Panc1 (cell line): ENCODE results near the gene MEGF8. TPM values are rescaled to one million over a fixed set of nuclear protein-coding genes. Genes with fewer than 3 reads are reported as not detected.

ENCODE experiments used
- ATAC-seq: fragments of 200-7000 bp; cut with Tn5 transposase; 2 replicates; pipeline ENCODE4 v1.9.1; 2020; ENCODE audit warnings: mild to moderate bottlenecking, moderate library complexity
- BruUV-seq: library from RNA; stranded (reverse); fragments of 400-500 nt; replicated peaks from 2 replicates; lab custom pipeline; 2021; lab: Mats Ljungman, UMichigan
- CTCF ChIA-PET: fragments of 300-600 bp; sonication (Branson Sonifier 250); formaldehyde crosslinking; loops from one replicate; lab custom pipeline; 2022; ENCODE audit warnings: antibody characterized with exemption; lab: Charles Lee
- POLR2A ChIA-PET: fragments of 300-600 bp; sonication (Branson Sonifier 250); formaldehyde crosslinking; loops from one replicate; lab custom pipeline; 2022; ENCODE audit warnings: antibody characterized with exemption; lab: Charles Lee
- DNase-seq: peaks from one replicate; pipeline ENCODE4 v3.0.0-alpha.2; 2010; ENCODE audit warnings: low read depth, low spot score
- H3K27ac ChIP-seq: 2 replicates; pipeline ENCODE4 v1.5.1; 2011; ENCODE audit warnings: mild to moderate bottlenecking, low read length, inconsistent platforms
- H3K27me3 ChIP-seq: fragments of 200-500 bp; sonication (Bioruptor generic); 2 replicates; pipeline ENCODE4 v1.6.0; 2014; ENCODE audit warnings: low read length, inconsistent platforms; ENCODE audit not compliant: control insufficient read depth, insufficient read depth
- H3K36me3 ChIP-seq: fragments of 200-500 bp; sonication (Bioruptor generic); 2 replicates; pipeline ENCODE4 v1.5.1; 2014; ENCODE audit warnings: inconsistent platforms, mild to moderate bottlenecking, low read length, moderate library complexity; ENCODE audit not compliant: control insufficient read depth, insufficient read depth
- H3K4me1 ChIP-seq: 2 replicates; pipeline ENCODE4 v1.5.1; 2011; ENCODE audit warnings: inconsistent platforms, mild to moderate bottlenecking, low read length, moderate library complexity; ENCODE audit not compliant: control insufficient read depth, insufficient read depth
- H3K4me3 ChIP-seq, 2 experiments: 2 replicates each; pipeline ENCODE4 v1.5.1; 2011 to 2012; ENCODE audit warnings: low read depth in 2 of 2, low read length in 2 of 2, mild to moderate bottlenecking in 2 of 2, inconsistent platforms in 1 of 2, moderate library complexity in 1 of 2
- H3K9me3 ChIP-seq: fragments of 200-500 bp; sonication (Bioruptor generic); 2 replicates; pipeline ENCODE4 v1.5.1; 2014; ENCODE audit warnings: low read depth, mild to moderate bottlenecking, inconsistent platforms, low read length, moderate library complexity; ENCODE audit not compliant: control insufficient read depth, insufficient read depth
- POLR2AphosphoS5 ChIP-seq: IDR thresholded peaks from 2 replicates; pipeline ENCODE4 v1.6.1; 2012; ENCODE audit warnings: mild to moderate bottlenecking, low read depth, low read length, moderate library complexity
- SIN3A ChIP-seq: IDR thresholded peaks from 2 replicates; pipeline ENCODE4 v1.6.1; 2012; ENCODE audit warnings: low read depth, mild to moderate bottlenecking, low read length, moderate library complexity, borderline replicate concordance; ENCODE audit not compliant: insufficient read depth
- TCF7L2 ChIP-seq: IDR thresholded peaks from 2 replicates; pipeline ENCODE4 v1.6.1; 2011; ENCODE audit warnings: mild to moderate bottlenecking, low read depth, low read length, inconsistent platforms
- in situ Hi-C: cut with HindIII; loops from 2 replicates; pipeline ENCODE4 v1.10.0; 2016; ENCODE audit warnings: low sequenced_read_pairs, low pct_unique_long_range_greater_than_20kb
- intact Hi-C: fragments of 100-400 bp; cut with micrococcal nuclease; formaldehyde crosslinking; loops from one replicate; pipeline ENCODE4 v1.10.0; 2022; ENCODE audit not compliant: unreplicated experiment
- total RNA-seq: library from RNA; stranded (reverse); gene quantifications from one replicate; pipeline ENCODE4 v1.2.1, GENCODE V29; 2021; ENCODE audit not compliant: unreplicated experiment
- TF ChIP-seq, protein P1 (sequence below): fragments of 450-650 bp; IDR thresholded peaks from 2 replicates; pipeline ENCODE4 v1.5.1; 2017; ENCODE audit warnings: mild to moderate bottlenecking
- TF ChIP-seq, protein P2 (sequence below), 2 experiments: IDR thresholded peaks; 2 replicates each; pipeline ENCODE4 v1.6.1; 2011 to 2012; ENCODE audit warnings: low read depth in 2 of 2, control low read depth in 1 of 2, low read length in 1 of 2, mild to moderate bottlenecking in 1 of 2, moderate library complexity in 1 of 2; ENCODE audit not compliant: insufficient read depth in 1 of 2

The MEGF8 gene
- total RNA-seq, 1 experiment from 2014 or later: 14.2 TPM

- ATAC-seq: no peak
- TF ChIP-seq, protein P1, sequence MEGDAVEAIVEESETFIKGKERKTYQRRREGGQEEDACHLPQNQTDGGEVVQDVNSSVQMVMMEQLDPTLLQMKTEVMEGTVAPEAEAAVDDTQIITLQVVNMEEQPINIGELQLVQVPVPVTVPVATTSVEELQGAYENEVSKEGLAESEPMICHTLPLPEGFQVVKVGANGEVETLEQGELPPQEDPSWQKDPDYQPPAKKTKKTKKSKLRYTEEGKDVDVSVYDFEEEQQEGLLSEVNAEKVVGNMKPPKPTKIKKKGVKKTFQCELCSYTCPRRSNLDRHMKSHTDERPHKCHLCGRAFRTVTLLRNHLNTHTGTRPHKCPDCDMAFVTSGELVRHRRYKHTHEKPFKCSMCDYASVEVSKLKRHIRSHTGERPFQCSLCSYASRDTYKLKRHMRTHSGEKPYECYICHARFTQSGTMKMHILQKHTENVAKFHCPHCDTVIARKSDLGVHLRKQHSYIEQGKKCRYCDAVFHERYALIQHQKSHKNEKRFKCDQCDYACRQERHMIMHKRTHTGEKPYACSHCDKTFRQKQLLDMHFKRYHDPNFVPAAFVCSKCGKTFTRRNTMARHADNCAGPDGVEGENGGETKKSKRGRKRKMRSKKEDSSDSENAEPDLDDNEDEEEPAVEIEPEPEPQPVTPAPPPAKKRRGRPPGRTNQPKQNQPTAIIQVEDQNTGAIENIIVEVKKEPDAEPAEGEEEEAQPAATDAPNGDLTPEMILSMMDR: no peak
- TF ChIP-seq TCF7L2 (no peak), POLR2AphosphoS5 (no peak), SIN3A (no peak)
- TF ChIP-seq, protein P2, sequence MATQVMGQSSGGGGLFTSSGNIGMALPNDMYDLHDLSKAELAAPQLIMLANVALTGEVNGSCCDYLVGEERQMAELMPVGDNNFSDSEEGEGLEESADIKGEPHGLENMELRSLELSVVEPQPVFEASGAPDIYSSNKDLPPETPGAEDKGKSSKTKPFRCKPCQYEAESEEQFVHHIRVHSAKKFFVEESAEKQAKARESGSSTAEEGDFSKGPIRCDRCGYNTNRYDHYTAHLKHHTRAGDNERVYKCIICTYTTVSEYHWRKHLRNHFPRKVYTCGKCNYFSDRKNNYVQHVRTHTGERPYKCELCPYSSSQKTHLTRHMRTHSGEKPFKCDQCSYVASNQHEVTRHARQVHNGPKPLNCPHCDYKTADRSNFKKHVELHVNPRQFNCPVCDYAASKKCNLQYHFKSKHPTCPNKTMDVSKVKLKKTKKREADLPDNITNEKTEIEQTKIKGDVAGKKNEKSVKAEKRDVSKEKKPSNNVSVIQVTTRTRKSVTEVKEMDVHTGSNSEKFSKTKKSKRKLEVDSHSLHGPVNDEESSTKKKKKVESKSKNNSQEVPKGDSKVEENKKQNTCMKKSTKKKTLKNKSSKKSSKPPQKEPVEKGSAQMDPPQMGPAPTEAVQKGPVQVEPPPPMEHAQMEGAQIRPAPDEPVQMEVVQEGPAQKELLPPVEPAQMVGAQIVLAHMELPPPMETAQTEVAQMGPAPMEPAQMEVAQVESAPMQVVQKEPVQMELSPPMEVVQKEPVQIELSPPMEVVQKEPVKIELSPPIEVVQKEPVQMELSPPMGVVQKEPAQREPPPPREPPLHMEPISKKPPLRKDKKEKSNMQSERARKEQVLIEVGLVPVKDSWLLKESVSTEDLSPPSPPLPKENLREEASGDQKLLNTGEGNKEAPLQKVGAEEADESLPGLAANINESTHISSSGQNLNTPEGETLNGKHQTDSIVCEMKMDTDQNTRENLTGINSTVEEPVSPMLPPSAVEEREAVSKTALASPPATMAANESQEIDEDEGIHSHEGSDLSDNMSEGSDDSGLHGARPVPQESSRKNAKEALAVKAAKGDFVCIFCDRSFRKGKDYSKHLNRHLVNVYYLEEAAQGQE (IDR thresholded peaks at IDR 0.05; ENCODE audit: insufficient read depth in 1 of 2, low read depth in 2 of 2, low read length in 1 of 2): no peak
- BruUV-seq: no TSS peak
- Histone ChIP-seq H3K4me3 (no peak overlapping the region), H3K9me3 (no peaks in the 10 kb centered on the region), H3K4me1 (no peaks in the 10 kb centered on the region; the same call in 1 of the 2 replicates), H3K27ac (no peak overlapping the region), H3K36me3 (no peaks in the 10 kb centered on the region; the same call in 1 of the 2 replicates), H3K27me3 (no peaks in the 10 kb centered on the region)
- intact Hi-C loops (no loop called here), in situ Hi-C loops (no loop called here)
- ChIA-PET CTCF (interaction anchor here (0.6 kb wide), 1 partner anchor 198 kb away, joined by 4 read pairs; no protein-coding TSS in a partner anchor), POLR2A (no interaction called here)
- no peak for DNase-seq
Measured at GRCh38 chr19:42327381-42327780, 1.9 kb downstream of the MEGF8 start.

DNA sequence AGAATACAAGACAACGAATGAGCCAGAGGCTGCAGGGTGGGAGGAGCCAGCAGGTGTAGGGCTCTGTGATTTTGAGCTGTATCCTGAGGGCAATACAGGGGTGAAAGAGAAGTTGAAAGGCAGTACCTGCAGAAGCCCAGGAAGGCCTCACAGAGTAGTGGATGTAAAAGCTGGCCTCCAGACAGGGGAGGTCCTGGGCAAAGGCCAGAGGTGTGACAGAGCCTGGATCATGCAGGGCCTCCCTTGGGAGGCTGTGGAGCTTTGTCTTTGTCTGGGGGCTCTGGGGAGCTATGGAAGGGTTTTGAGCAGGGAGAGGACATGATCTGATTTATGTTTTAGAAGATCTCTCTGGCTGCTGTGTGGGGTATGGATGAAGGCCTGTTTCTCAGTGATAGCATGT is 2.7 kb downstream of the MEGF8 start:
- DNase-seq: no peak
- intact Hi-C loops (no loop called here), in situ Hi-C loops (no loop called here)
- H3K4me3 ChIP-seq: no peak overlapping the region
- no peak overlapping the region for H3K27ac ChIP-seq
- no peaks in the 10 kb centered on the region for H3K9me3 ChIP-seq
- ChIA-PET CTCF (no interaction called here), POLR2A (no interaction called here)
- H3K36me3 ChIP-seq: no peaks in the 10 kb centered on the region; the same call in 1 of the 2 replicates
- no peaks in the 10 kb centered on the region for H3K27me3 ChIP-seq
- ATAC-seq: no peak
- TF ChIP-seq SIN3A (no peak), POLR2AphosphoS5 (no peak), TCF7L2 (no peak)
- TF ChIP-seq, protein P1: no peak
- TF ChIP-seq, protein P2 (IDR thresholded peaks at IDR 0.05; ENCODE audit: insufficient read depth in 1 of 2, low read depth in 2 of 2, low read length in 1 of 2): no peak
- no TSS peak for BruUV-seq
- no peaks in the 10 kb centered on the region; the same call in 1 of the 2 replicates for H3K4me1 ChIP-seq
